ENCODE data around the gene EFCAB13. TPM values are rescaled to one million over a fixed set of nuclear protein-coding genes. Genes with fewer than 3 reads are reported as not detected.
"Not testable (repeated sequence)": the region's sequence is repeated elsewhere in the genome, so short reads cannot be mapped to it uniquely, and the experiment has no call there.

The EFCAB13 gene
- polyA plus RNA-seq, 2 of the 4 experiments (the other 2 are of a cell fraction): 2.9 to 6.0 TPM

GRCh38 chr17:47368262-47368661 is 44.5 kb downstream of the EFCAB13 start:
- TF ChIP-seq HMGXB4 (CRISPR knock-in tag; IDR thresholded peaks at IDR 0.05; ENCODE audit: borderline replicate concordance): no peak
- TF ChIP-seq ELK1 (IDR thresholded peaks at IDR 0.05; ENCODE audit: low read depth, low read length): no peak
- 0 out of 3 replicates have a peak, but pooled peaks cover 4% of the 10 kb centered on the region for H3K9me3 ChIP-seq
- POLR2A ChIA-PET: no interaction called here
- CTCF ChIA-PET: interaction anchor here (1.6 kb wide), 1 partner anchor 53 kb away, joined by 4 read pairs; no protein-coding TSS in a partner anchor
- 60% methylated on average over 3 of the region's 3 CpGs for WGBS (ENCODE audit: missing lambda C conversion rate)
- ATAC-seq (no peak), DNase-seq (ENCODE audit: low read depth in 1 of 2, low spot score in 1 of 2) (no peak), FAIRE-seq (no peak)
- no peak overlapping the region for H3K4me2 ChIP-seq
- H3K27ac ChIP-seq: no peak overlapping the region
- H3K4me3 ChIP-seq: no peak overlapping the region
- H3K4me1 ChIP-seq: no peaks in the 10 kb centered on the region

GRCh38 chr17:47370899-47371298 is 47.1 kb downstream of the EFCAB13 start:
- FAIRE-seq; H3K4me2 ChIP-seq; ATAC-seq; H3K4me3 ChIP-seq; DNase-seq (ENCODE audit: low read depth in 1 of 2, low spot score in 1 of 2); H3K4me1 ChIP-seq; H3K9me3 ChIP-seq; POLR2A ChIA-PET; H3K27ac ChIP-seq: not testable (repeated sequence)
- WGBS (ENCODE audit: missing lambda C conversion rate): 86% methylated on average over 3 of the region's 3 CpGs
- CTCF ChIA-PET: interaction anchor here (0.9 kb wide), 1 partner anchor 31 kb away, joined by 3 read pairs; no protein-coding TSS in a partner anchor

- 93% methylated on average over 1 of the region's 1 CpG for WGBS (ENCODE audit: missing lambda C conversion rate)
- CTCF ChIA-PET: no interaction called here
Measured at GRCh38 chr17:47373002-47373401, 49.2 kb downstream of the EFCAB13 start.

GRCh38 chr17:47376247-47376646 is 52.5 kb downstream of the EFCAB13 start:
- 0 out of 3 replicates have a peak, but pooled peaks cover 6% of the 10 kb centered on the region for H3K9me3 ChIP-seq
- ChIA-PET POLR2A (no interaction called here), CTCF (no interaction called here)
- no peak for DNase-seq (ENCODE audit: low read depth in 1 of 2, low spot score in 1 of 2)
- WGBS (ENCODE audit: missing lambda C conversion rate): 85% methylated on average over 1 of the region's 1 CpG
- H3K4me1 ChIP-seq: no peaks in the 10 kb centered on the region
- FAIRE-seq: peak; percentile 32
- TF ChIP-seq KDM5A (IDR thresholded peaks at IDR 0.05): no peak
- TF ChIP-seq HMGXB4 (CRISPR knock-in tag; IDR thresholded peaks at IDR 0.05; ENCODE audit: borderline replicate concordance): no peak
- TF ChIP-seq MAFK (IDR thresholded peaks at IDR 0.05; ENCODE audit: partially characterized antibody): no peak
- no peak for TF ChIP-seq HES2 (IDR thresholded peaks at IDR 0.05)
- TF ChIP-seq HOXA7 (CRISPR knock-in tag; IDR thresholded peaks at IDR 0.05): no peak
- no peak for TF ChIP-seq PBX3 (IDR thresholded peaks at IDR 0.05)
- TF ChIP-seq BCL3 (IDR thresholded peaks at IDR 0.05): no peak
- ATAC-seq: no peak
- no peak overlapping the region for H3K27ac ChIP-seq
- H3K4me2 ChIP-seq: no peak overlapping the region
- H3K4me3 ChIP-seq: no peak overlapping the region

More at GRCh38 chr17:47373002-47373401, 49.2 kb downstream of the EFCAB13 start:
- POLR2A ChIA-PET: no interaction called here
- FAIRE-seq (peak; percentile 63), ATAC-seq (no peak), DNase-seq (ENCODE audit: low read depth in 1 of 2, low spot score in 1 of 2) (no peak)
- 0 out of 3 replicates have a peak, but pooled peaks cover 6% of the 10 kb centered on the region for H3K9me3 ChIP-seq
- no peaks in the 10 kb centered on the region for H3K4me1 ChIP-seq
- TF ChIP-seq NFE2L2 (conservative IDR thresholded peaks at IDR 0.05; ENCODE audit: low read length) (no peak), ESRRA (IDR thresholded peaks at IDR 0.05; ENCODE audit: borderline replicate concordance, low read length) (no peak), CHD4 (IDR thresholded peaks at IDR 0.05; ENCODE audit: borderline replicate concordance) (no peak), E2F6 (IDR thresholded peaks at IDR 0.05; ENCODE audit: borderline replicate concordance, low read depth) (no peak), SREBF2 (IDR thresholded peaks at IDR 0.05) (no peak), BCL3 (IDR thresholded peaks at IDR 0.05) (no peak)
- no peak overlapping the region for H3K4me3 ChIP-seq
- no peak overlapping the region for H3K27ac ChIP-seq
- no peak overlapping the region for H3K4me2 ChIP-seq

All from A549 (cell line).